Stimulated activated CD8-positive, alpha-beta memory T cell treated with anti-CD3 and anti-CD28 coated beads, Interleukin-15, amount 100 ng/mL, for 24 hours (primary cell): ENCODE results near the gene ATP2B2.
"Not testable (repeated sequence)": the region's sequence is repeated elsewhere in the genome, so short reads cannot be mapped to it uniquely, and the experiment has no call there.

ENCODE experiments used
- DNase-seq: peaks from one replicate; pipeline ENCODE4 v3.0.0-alpha.2; 2020; ENCODE audit warnings: low read depth

ATP2B2 gene

GRCh38 chr3:10505050-10505790 is at the start of gene ATP2B2:
Gene ATP2B2 (minus strand): TSS chr3:10505586. CDS start chr3:10449543, 56,043 bp downstream.
- no peak for DNase-seq

GRCh38 chr3:10554746-10555145 is 49.4 kb upstream of the ATP2B2 start:
- DNase-seq = no peak

GRCh38 chr3:10554236-10554611 is 48.8 kb upstream of the ATP2B2 start:
- DNase-seq = no peak

- DNase-seq = no peak
Observed at GRCh38 chr3:10553591-10554235, 48.3 kb upstream of the ATP2B2 start.

GRCh38 chr3:10552631-10552943 is 47.2 kb upstream of the ATP2B2 start:
- no peak for DNase-seq

GRCh38 chr3:10551821-10552630 is 46.6 kb upstream of the ATP2B2 start:
- peak; percentile 63 for DNase-seq

- no peak for DNase-seq
Observed at GRCh38 chr3:10551139-10551538, 45.8 kb upstream of the ATP2B2 start.

- DNase-seq = no peak
Observed at GRCh38 chr3:10550705-10551104, 45.3 kb upstream of the ATP2B2 start.

- DNase-seq = no peak
Observed at GRCh38 chr3:10549617-10550230, 44.3 kb upstream of the ATP2B2 start.

GRCh38 chr3:10548992-10549391 is 43.6 kb upstream of the ATP2B2 start:
- no peak for DNase-seq

GRCh38 chr3:10547841-10548783 is 42.7 kb upstream of the ATP2B2 start:
- DNase-seq = no peak

GRCh38 chr3:10547413-10547812 is 42.0 kb upstream of the ATP2B2 start:
- DNase-seq = no peak

- no peak for DNase-seq
Observed at GRCh38 chr3:10546820-10547263, 41.5 kb upstream of the ATP2B2 start.

GRCh38 chr3:10546181-10546624 is 40.8 kb upstream of the ATP2B2 start:
- no peak for DNase-seq

- no peak for DNase-seq
Observed at GRCh38 chr3:10542518-10542917, 37.1 kb upstream of the ATP2B2 start.

- DNase-seq = not testable (repeated sequence)
Observed at GRCh38 chr3:10540347-10540746, 35.0 kb upstream of the ATP2B2 start.

- DNase-seq = no peak
Observed at GRCh38 chr3:10534066-10534465, 28.7 kb upstream of the ATP2B2 start.

- no peak for DNase-seq
Observed at GRCh38 chr3:10533737-10534023, 28.3 kb upstream of the ATP2B2 start.

- DNase-seq = no peak
Observed at GRCh38 chr3:10532939-10533736, 27.8 kb upstream of the ATP2B2 start.

GRCh38 chr3:10531031-10531430 is 25.6 kb upstream of the ATP2B2 start:
- no peak for DNase-seq

- no peak for DNase-seq
Observed at GRCh38 chr3:10530241-10530640, 24.9 kb upstream of the ATP2B2 start.
